Caco-2 (cell line): ENCODE results near the gene SMARCAD1. TPM values are rescaled to one million over a fixed set of nuclear protein-coding genes. Genes with fewer than 3 reads are reported as not detected.

Experiments
- BruUV-seq: library from RNA; stranded (reverse); fragments of 400-500 nt; replicated peaks from 2 replicates; lab custom pipeline; 2021; lab: Mats Ljungman, UMichigan
- CTCF ChIA-PET: fragments of 300-600 bp; sonication (Branson Sonifier 250); formaldehyde crosslinking; loops from one replicate; lab custom pipeline; 2022; ENCODE audit warnings: antibody characterized with exemption; lab: Charles Lee
- POLR2A ChIA-PET: fragments of 300-600 bp; sonication (Branson Sonifier 250); formaldehyde crosslinking; loops from one replicate; lab custom pipeline; 2022; ENCODE audit warnings: antibody characterized with exemption; lab: Charles Lee
- DNase-seq, 2 experiments: peaks; one replicate each; pipeline versions ENCODE4 v3.0.0 to v3.0.0-alpha.2; 2020 to 2022
- H3K27me3 ChIP-seq: replicated peaks from 2 replicates; pipeline ENCODE4 v1.6.0; 2011; ENCODE audit warnings: low read length; ENCODE audit not compliant: control insufficient read depth, insufficient read depth
- H3K36me3 ChIP-seq: 2 replicates; pipeline ENCODE4 v1.5.1; 2011; ENCODE audit warnings: low read length; ENCODE audit not compliant: control insufficient read depth, insufficient read depth
- H3K4me1 ChIP-seq: fragments of 250-450 bp; sonication (Bioruptor Pico); 2 replicates; pipeline ENCODE4 v1.5.1; 2020; ENCODE audit warnings: mild to moderate bottlenecking
- H3K4me3 ChIP-seq: 2 replicates; pipeline ENCODE4 v1.5.1; 2011; ENCODE audit warnings: low read depth, mild to moderate bottlenecking, control low read depth, low read length
- H3K9me3 ChIP-seq: fragments of 250-450 bp; sonication (Bioruptor Pico); 2 replicates; pipeline ENCODE4 v1.5.1; 2020; ENCODE audit warnings: mild to moderate bottlenecking, moderate library complexity
- H3K27ac Mint-ChIP-seq: one replicate; pipeline ENCODE4 v1.8.0; 2022; ENCODE audit warnings: mixed read lengths; ENCODE audit not compliant: unreplicated experiment
- H3K27me3 Mint-ChIP-seq: one replicate; pipeline ENCODE4 v1.8.0; 2022; ENCODE audit warnings: mixed read lengths; ENCODE audit not compliant: insufficient read depth, unreplicated experiment
- H3K36me3 Mint-ChIP-seq: one replicate; pipeline ENCODE4 v1.8.0; 2022; ENCODE audit warnings: mild to moderate bottlenecking, mixed read lengths; ENCODE audit not compliant: insufficient read depth, unreplicated experiment
- H3K4me1 Mint-ChIP-seq: one replicate; pipeline ENCODE4 v1.8.0; 2022; ENCODE audit warnings: low read depth, mixed read lengths; ENCODE audit not compliant: unreplicated experiment
- H3K4me3 Mint-ChIP-seq: one replicate; pipeline ENCODE4 v1.8.0; 2022; ENCODE audit warnings: mild to moderate bottlenecking, moderate library complexity, mixed read lengths; ENCODE audit not compliant: unreplicated experiment
- H3K9me3 Mint-ChIP-seq: one replicate; pipeline ENCODE4 v1.8.0; 2022; ENCODE audit warnings: mixed read lengths; ENCODE audit not compliant: unreplicated experiment
- CTCF ChIP-seq, 2 experiments: fragments of 200-600 bp in 1 of 2; IDR thresholded peaks; 1 replicate in 1 of 2; 2 replicates in 1 of 2; pipeline versions ENCODE4 v1.5.1 to v1.8.0; 2011 to 2022; ENCODE audit warnings: antibody characterized with exemption in 1 of 2, control low read depth in 1 of 2, inconsistent platforms in 1 of 2, low read depth in 1 of 2, low read length in 1 of 2, mild to moderate bottlenecking in 1 of 2, moderate library complexity in 1 of 2; ENCODE audit not compliant: insufficient read depth in 1 of 2, severe bottlenecking in 1 of 2, unreplicated experiment in 1 of 2
- intact Hi-C: fragments of 100-400 bp; cut with micrococcal nuclease; formaldehyde crosslinking; loops from one replicate; pipeline ENCODE4 v1.10.0; 2022; ENCODE audit not compliant: unreplicated experiment
- total RNA-seq: library from RNA; stranded (reverse); gene quantifications from 2 replicates; pipeline ENCODE4 v1.2.3, GENCODE V29; 2022

SMARCAD1 gene
- total RNA-seq, 1 experiment from 2014 or later = 31.8 TPM

GRCh38 chr4:94240384-94240783 is 32.7 kb downstream of the SMARCAD1 start:
- Mint-ChIP-seq H3K27ac (no peak overlapping the region), H3K36me3 (peaks cover 30% of the 10 kb centered on the region), H3K4me1 (no peaks in the 10 kb centered on the region), H3K27me3 (no peaks in the 10 kb centered on the region), H3K9me3 (no peaks in the 10 kb centered on the region), H3K4me3 (no peak overlapping the region)
- no peak for TF ChIP-seq CTCF (IDR thresholded peaks at IDR 0.05; ENCODE audit: insufficient read depth in 1 of 2, low read depth in 1 of 2, low read length in 1 of 2, severe bottlenecking in 1 of 2, unreplicated experiment in 1 of 2)
- BruUV-seq = no TSS peak
- DNase-seq = no peak
- Histone ChIP-seq H3K4me1 (no peaks in the 10 kb centered on the region), H3K27me3 (no peaks in the 10 kb centered on the region), H3K4me3 (no peak overlapping the region), H3K9me3 (no peaks in the 10 kb centered on the region), H3K36me3 (peaks cover 5% of the 10 kb centered on the region)
- intact Hi-C loops = no loop called here
- ChIA-PET POLR2A (no interaction called here), CTCF (no interaction called here)

- no peaks in the 10 kb centered on the region for H3K4me1 ChIP-seq
- DNase-seq = no peak
- Mint-ChIP-seq H3K27me3 (no peaks in the 10 kb centered on the region), H3K9me3 (no peaks in the 10 kb centered on the region), H3K4me1 (no peaks in the 10 kb centered on the region), H3K4me3 (no peak overlapping the region), H3K36me3 (peaks cover 45% of the 10 kb centered on the region), H3K27ac (no peak overlapping the region)
- no peaks in the 10 kb centered on the region for H3K27me3 ChIP-seq
- H3K36me3 ChIP-seq = peaks cover 5% of the 10 kb centered on the region
- no peak for TF ChIP-seq CTCF (IDR thresholded peaks at IDR 0.05; ENCODE audit: insufficient read depth in 1 of 2, low read depth in 1 of 2, low read length in 1 of 2, severe bottlenecking in 1 of 2, unreplicated experiment in 1 of 2)
- H3K9me3 ChIP-seq = no peaks in the 10 kb centered on the region
- ChIA-PET POLR2A (no interaction called here), CTCF (no interaction called here)
- intact Hi-C loops = no loop called here
- no TSS peak for BruUV-seq
- no peak overlapping the region for H3K4me3 ChIP-seq
Observed at GRCh38 chr4:94244087-94244828, 36.6 kb downstream of the SMARCAD1 start.

GRCh38 chr4:94244829-94245185 is 37.1 kb downstream of the SMARCAD1 start:
- BruUV-seq = no TSS peak
- ChIA-PET CTCF (no interaction called here), POLR2A (interaction anchor here (0.6 kb wide), 1 partner anchor 10 kb away, joined by 5 read pairs; no protein-coding TSS in a partner anchor)
- Mint-ChIP-seq H3K27ac (no peak overlapping the region), H3K4me1 (no peaks in the 10 kb centered on the region), H3K9me3 (no peaks in the 10 kb centered on the region), H3K4me3 (no peak overlapping the region), H3K36me3 (peaks cover 48% of the 10 kb centered on the region), H3K27me3 (no peaks in the 10 kb centered on the region)
- H3K9me3 ChIP-seq = no peaks in the 10 kb centered on the region
- no peak for DNase-seq
- no peak for TF ChIP-seq CTCF (IDR thresholded peaks at IDR 0.05; ENCODE audit: insufficient read depth in 1 of 2, low read depth in 1 of 2, low read length in 1 of 2, severe bottlenecking in 1 of 2, unreplicated experiment in 1 of 2)
- H3K36me3 ChIP-seq = peaks cover 5% of the 10 kb centered on the region
- H3K27me3 ChIP-seq = no peaks in the 10 kb centered on the region
- no peaks in the 10 kb centered on the region for H3K4me1 ChIP-seq
- intact Hi-C loops = no loop called here
- no peak overlapping the region for H3K4me3 ChIP-seq
